ENCODE data around the gene SLX4IP. TPM values are rescaled to one million over a fixed set of nuclear protein-coding genes. Genes with fewer than 3 reads are reported as not detected.

SLX4IP gene
- total and polyA plus RNA-seq, 7 donors = 0.20 to 1.9 (median 0.86) TPM

DNA sequence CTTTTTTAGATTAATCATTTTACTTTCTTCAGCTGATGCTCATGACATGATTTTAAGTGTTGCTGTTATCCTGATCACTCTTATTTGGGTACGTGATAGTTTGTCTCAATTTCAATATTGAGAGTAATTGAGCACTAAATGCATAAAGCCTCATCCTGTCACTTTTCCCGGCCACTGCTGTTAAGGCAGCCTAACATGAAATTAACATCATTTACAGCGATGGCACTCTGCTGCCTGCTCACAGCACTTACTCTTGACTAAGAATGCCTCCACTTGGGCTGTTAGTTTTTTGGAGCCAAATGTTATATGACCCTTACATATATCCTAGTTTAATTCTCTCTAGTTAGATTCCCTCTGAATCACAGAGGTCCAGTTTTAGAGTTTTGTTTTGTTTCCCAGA lies 107.3 kb downstream of the SLX4IP start:
- ATAC-seq = no peak
- no peaks in the 10 kb centered on the region for H3K36me3 ChIP-seq (ENCODE audit: insufficient read depth in 1 of 2, low read depth in 1 of 2)
- TF ChIP-seq CTCF (IDR thresholded peaks at IDR 0.05) = no peak

DNA sequence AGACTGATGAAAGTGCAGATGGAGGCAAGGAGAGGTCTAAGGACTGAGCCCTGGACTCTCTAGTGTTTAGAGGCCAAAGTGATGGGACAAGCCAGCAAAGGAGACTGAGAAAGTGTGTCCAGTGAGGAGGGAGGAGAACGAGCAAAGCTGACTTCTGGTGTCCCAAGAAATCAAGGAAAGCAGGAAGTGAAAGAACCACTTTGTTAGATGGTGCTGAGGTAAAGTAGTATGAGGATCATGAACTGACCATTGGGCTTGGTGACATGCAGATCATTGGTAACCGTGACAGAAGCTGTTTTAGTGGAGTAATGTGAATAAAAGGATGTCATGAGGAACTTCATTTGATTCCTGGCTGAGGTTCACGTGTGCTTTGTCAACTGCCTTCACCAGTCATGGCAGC lies 108.4 kb downstream of the SLX4IP start:
- no peaks in the 10 kb centered on the region for H3K27me3 ChIP-seq (ENCODE audit: insufficient read depth in 3 of 3, low read length in 2 of 3)
- no peak overlapping the region for H3K27ac ChIP-seq
- no peaks in the 10 kb centered on the region for H3K36me3 ChIP-seq (ENCODE audit: insufficient read depth in 1 of 2, low read depth in 1 of 2)
- ATAC-seq (no peak), DNase-seq (no peak)
- H3K9me3 ChIP-seq = no peaks in the 10 kb centered on the region
- H3K4me1 ChIP-seq = no peaks in the 10 kb centered on the region
- intact Hi-C loops (cut with DNase I) = no loop called here
- no peak overlapping the region for H3K4me3 ChIP-seq
- TF ChIP-seq CTCF (IDR thresholded peaks at IDR 0.05) = no peak
- WGBS, 3 donors = 76 to 84% (median 79%) methylated on average over 3 of the region's 3 CpGs

More for the DNA sequence above, 107.3 kb downstream of the SLX4IP start:
- Histone ChIP-seq H3K4me3 (no peak overlapping the region), H3K4me1 (no peaks in the 10 kb centered on the region), H3K27me3 (ENCODE audit: insufficient read depth in 3 of 3, low read length in 2 of 3) (no peaks in the 10 kb centered on the region), H3K27ac (no peak overlapping the region), H3K9me3 (no peaks in the 10 kb centered on the region)
- intact Hi-C loops (cut with DNase I) = no loop called here
- 92 to 97% (median 95%) methylated on average over 3 of the region's 3 CpGs for WGBS, 3 donors
- no peak for DNase-seq

DNA sequence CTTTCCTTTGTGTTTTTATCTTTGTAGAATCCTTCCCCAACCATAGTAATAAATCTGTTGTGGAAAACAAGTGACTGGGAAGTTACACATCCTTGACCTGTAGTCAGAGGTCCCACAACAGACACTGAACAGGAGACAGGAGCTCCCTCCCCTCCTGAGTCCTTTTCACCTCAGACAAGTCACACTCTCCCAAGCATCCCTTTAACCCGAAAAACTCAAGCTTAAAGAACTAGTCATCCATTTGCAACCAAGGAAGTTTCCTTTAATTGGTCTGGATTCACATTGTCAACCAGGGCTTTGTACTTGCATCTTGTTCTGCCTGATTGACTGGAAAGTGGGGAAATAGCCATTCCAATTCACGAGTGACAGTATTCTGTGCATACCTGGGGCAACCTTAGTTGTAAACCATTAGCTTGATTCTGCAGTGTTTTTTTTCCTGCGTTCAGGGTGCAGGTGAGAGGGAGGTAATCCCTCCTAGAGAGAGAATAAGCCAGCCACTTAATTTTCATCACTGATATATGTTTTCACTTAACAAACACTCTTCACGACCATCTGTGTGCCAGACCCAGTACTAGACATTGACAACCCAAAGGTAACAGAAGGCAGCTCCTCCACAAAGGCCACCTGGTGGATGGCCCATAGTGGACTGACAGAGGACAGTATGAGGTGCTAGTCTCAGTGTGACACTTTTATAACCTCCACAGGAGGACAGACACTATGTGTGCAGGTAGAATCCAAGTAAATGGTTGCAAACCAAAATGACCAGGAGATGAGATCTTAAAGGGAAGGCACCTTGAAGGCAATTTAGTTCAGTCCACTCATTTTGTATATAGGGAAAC lies 112.4 kb downstream of the SLX4IP start:
- H3K4me1 ChIP-seq = peaks cover 2% of the 10 kb centered on the region
- WGBS, 3 donors = 92 to 93% (median 93%) methylated on average over 4 of the region's 4 CpGs
- no peaks in the 10 kb centered on the region for H3K9me3 ChIP-seq
- H3K27me3 ChIP-seq (ENCODE audit: insufficient read depth in 3 of 3, low read length in 2 of 3) = no peaks in the 10 kb centered on the region
- DNase-seq (no peak), ATAC-seq (no peak)
- H3K27ac ChIP-seq = no peak overlapping the region
- no peaks in the 10 kb centered on the region for H3K36me3 ChIP-seq (ENCODE audit: insufficient read depth in 1 of 2, low read depth in 1 of 2)
- intact Hi-C loops (cut with DNase I) = no loop called here
- TF ChIP-seq CTCF (IDR thresholded peaks at IDR 0.05) = no peak
- H3K4me3 ChIP-seq = no peak overlapping the region

DNA sequence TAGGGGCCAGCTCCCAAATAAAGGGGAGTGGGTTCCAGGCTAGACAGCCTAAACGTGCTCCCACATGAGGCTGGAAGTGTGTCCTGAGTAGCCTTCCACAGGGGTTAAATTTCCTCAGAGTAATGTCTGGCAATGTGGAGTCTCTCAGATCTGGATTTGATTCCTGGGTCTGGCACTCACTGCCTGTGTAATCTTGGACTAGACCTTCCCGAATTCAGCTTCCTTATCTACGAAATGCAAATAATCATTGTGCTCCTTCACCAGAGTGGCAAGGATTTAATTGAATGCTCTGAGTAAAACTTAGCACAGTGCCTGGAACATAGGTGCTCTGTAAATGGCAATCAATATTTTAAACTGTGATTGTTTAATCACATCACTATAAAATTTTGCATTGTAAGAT lies 114.4 kb downstream of the SLX4IP start:
- no peak for ATAC-seq
- Histone ChIP-seq H3K4me1 (peaks cover 3% of the 10 kb centered on the region), H3K4me3 (no peak overlapping the region), H3K27me3 (ENCODE audit: insufficient read depth in 3 of 3, low read length in 2 of 3) (no peaks in the 10 kb centered on the region), H3K36me3 (ENCODE audit: insufficient read depth in 1 of 2, low read depth in 1 of 2) (no peaks in the 10 kb centered on the region), H3K9me3 (no peaks in the 10 kb centered on the region), H3K27ac (no peak overlapping the region)
- DNase-seq = no peak
- no peak for TF ChIP-seq CTCF (IDR thresholded peaks at IDR 0.05)
- 42 to 71% (median 45%) methylated on average over 3 of the region's 3 CpGs for WGBS, 3 donors
- intact Hi-C loops (cut with DNase I) = no loop called here
